CD1c-positive myeloid dendritic cell (primary cell): Measurements from ENCODE around the gene SLC23A1.
"Not testable (repeated sequence)": the region's sequence is repeated elsewhere in the genome, so short reads cannot be mapped to it uniquely, and the experiment has no call there.

Source experiments
- DNase-seq: peaks from one replicate; pipeline ENCODE4 v3.0.0-alpha.2; 2016; ENCODE audit errors: extremely low spot score

SLC23A1 gene

GRCh38 chr5:139389701-139390638 is 6.9 kb upstream of the SLC23A1 start, which contains the start of gene MZB1:
TSS of gene MZB1 (minus strand) at chr5:139389913. CDS start at chr5:139389856, 57 bp downstream.
- peak; percentile 20 for DNase-seq

- DNase-seq = no peak
Observed at GRCh38 chr5:139388198-139388821, 5.2 kb upstream of the SLC23A1 start.

- no peak for DNase-seq
Observed at GRCh38 chr5:139387611-139388197, 4.6 kb upstream of the SLC23A1 start.

DNA sequence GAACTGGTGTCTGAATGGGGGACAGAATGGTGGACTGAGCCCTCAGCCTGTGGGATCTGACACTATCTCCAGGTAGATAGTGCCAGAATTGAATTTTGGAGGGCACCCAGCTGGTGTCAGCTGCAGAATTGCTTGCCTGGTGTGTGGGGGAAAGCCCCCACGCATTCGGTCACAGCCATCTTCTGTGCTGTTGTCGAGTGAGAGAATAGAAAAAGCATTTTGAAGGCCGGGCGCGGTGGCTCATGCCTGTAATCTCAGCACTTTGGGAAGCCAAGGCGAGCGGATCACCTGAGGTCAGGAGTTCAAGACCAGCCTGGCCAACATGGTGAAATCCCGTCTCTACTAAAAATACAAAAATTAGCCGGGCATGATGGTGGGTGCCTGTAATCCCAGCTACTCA is 3.9 kb upstream of the SLC23A1 start:
- DNase-seq = not testable (repeated sequence)

DNA sequence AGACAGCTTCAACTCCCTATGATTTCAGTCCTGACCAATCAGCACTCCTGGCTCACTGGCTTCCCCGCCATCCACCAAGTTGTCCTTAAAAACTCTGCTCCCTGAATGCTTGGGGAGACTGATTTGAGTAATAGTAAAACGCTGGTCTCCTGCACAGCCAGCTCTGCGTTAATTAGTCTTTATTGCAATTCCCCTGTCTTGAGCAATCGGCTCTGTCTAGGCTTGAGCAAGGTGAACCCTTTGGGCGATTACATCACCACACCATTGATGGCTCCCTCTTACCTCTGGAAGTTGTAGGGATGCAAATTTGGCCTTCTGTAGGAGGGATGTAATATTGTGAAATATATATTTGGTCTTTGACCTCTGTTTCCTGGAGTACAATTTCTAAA is 2.9 kb upstream of the SLC23A1 start:
- DNase-seq = no peak

- DNase-seq = no peak
Observed at GRCh38 chr5:139385061-139386049, 2.3 kb upstream of the SLC23A1 start.

GRCh38 chr5:139384591-139385051 is 1.5 kb upstream of the SLC23A1 start:
- DNase-seq = no peak

DNA sequence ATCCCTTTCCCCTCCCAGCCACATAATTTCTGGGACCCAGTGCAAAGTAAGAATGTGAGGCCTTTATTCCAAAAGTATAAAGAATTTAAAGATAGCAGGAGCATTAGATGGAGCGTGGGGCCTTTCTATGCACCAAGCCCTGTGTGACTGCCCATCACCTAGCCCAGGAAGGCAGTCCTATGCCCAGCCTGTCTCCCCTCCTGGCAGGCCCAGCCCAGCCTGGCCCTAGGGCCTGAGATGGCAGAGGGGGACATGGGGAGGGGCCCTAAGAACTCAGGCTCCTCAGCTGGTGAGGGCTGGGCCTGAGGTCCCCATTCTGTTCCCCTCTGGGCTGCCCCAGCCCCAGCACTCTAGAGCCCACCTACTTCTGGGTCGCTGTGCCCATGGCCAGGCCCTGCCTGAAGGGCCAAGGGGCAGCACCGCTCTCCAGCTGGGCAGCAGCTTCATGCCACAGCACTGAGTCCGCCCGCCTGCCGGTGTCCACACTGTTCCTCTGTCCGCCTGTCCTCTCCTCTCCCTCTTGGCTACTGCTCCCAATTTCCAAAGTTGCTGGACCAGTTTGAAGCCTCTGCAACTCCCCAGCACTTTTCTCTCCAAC is 995 bp upstream of the SLC23A1 start:
- DNase-seq = no peak

DNA sequence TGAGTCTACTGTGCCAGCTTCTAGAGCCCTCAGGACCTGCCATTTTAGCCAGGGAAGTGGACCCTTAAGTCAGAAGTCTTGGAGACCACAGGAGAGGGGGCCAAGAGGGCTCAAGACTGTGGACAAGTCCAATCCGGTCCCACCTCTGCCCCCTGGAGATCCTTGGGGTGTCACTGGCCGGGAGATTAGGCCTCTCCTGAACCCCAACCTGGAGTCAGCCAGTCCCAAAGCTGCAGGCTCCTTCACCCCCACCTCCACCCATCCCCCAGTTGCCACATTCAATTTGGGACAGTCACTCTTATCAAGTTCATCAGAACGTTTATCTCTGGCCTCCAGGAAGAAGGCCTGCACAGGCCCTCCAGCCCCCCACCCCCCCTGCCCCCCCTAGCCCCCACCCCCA is 290 bp downstream of the SLC23A1 start:
- no peak for DNase-seq

- no peak for DNase-seq
Observed at GRCh38 chr5:139381837-139382761, 998 bp downstream of the SLC23A1 start.

GRCh38 chr5:139379626-139380449 is 3.3 kb downstream of the SLC23A1 start:
- DNase-seq = no peak

- DNase-seq = no peak
Observed at GRCh38 chr5:139378941-139379361, 4.1 kb downstream of the SLC23A1 start.

- no peak for DNase-seq
Observed at GRCh38 chr5:139378101-139378825, 4.8 kb downstream of the SLC23A1 start.

DNA sequence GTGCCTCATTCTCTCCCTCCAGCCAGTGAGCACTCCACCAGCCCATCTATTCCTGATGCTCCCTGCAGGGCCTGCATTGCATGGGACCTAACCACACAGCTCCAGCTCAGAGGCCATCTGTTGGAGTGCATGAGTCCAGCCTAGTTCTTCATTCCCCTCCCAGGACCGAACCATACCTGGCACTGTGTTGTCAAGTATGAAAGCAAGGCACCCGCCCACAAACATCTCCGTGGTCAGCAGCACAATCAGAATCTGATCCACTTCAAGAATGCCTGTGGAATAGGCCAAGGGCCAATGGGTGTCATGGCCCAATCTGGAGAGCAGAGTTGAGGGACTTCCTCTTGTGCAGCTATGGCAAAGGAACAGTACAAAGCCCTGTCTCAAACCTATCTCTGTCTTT is 5.9 kb downstream of the SLC23A1 start:
- DNase-seq = no peak

DNA sequence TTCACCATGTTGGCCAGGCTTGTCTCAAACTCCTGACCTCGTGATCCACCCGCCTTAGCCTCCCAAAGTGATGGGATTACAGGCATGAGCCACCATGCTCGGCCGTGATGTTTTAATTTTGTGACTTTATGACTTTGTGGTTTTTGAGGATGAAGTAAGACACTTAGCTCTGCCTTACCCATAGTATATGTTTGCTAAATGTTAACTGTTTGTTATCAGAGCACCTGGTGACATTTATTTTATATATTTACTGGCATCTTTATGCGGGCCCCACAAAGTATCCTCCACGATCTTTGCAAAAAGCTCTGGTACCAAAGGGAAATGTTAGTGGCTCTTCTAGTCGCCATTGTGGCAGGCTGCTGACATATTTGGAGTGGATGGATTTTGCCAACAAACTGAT is 6.7 kb downstream of the SLC23A1 start:
- no peak for DNase-seq

- no peak for DNase-seq
Observed at GRCh38 chr5:139374909-139375308, 8.2 kb downstream of the SLC23A1 start.

- no peak for DNase-seq
Observed at GRCh38 chr5:139371482-139372435, 11.3 kb downstream of the SLC23A1 start.
